Mucosa of rectum (tissue), 2 donors: Measurements from ENCODE around the gene SPATA13.
"Not testable (repeated sequence)": the region's sequence is repeated elsewhere in the genome, so short reads cannot be mapped to it uniquely, and the experiment has no call there.

Experiments used
- H3K27ac ChIP-seq, 2 donors: one replicate each; pipeline ENCODE4 v1.7.0; 2013; ENCODE audit warnings: inconsistent platforms in 2 of 2, low read depth in 2 of 2, low read length in 2 of 2
- H3K27me3 ChIP-seq, 2 donors: one replicate each; pipeline ENCODE4 v1.7.0; 2013; ENCODE audit warnings: low read length in 2 of 2; ENCODE audit not compliant: control insufficient read depth in 2 of 2, insufficient read depth in 2 of 2
- H3K36me3 ChIP-seq, 2 donors: one replicate each; pipeline ENCODE4 v1.7.0; 2013; ENCODE audit warnings: low read length in 2 of 2; ENCODE audit not compliant: control insufficient read depth in 2 of 2, insufficient read depth in 2 of 2
- H3K4me1 ChIP-seq, 2 donors: one replicate each; pipeline ENCODE4 v1.7.0; 2013; ENCODE audit warnings: low read length in 2 of 2, mild to moderate bottlenecking in 1 of 2; ENCODE audit not compliant: control insufficient read depth in 2 of 2, insufficient read depth in 2 of 2
- H3K4me3 ChIP-seq, 2 donors: one replicate each; pipeline ENCODE4 v1.7.0; 2013; ENCODE audit warnings: low read length in 2 of 2
- H3K9ac ChIP-seq, 2 donors: one replicate each; pipeline ENCODE4 v1.7.0; 2013; ENCODE audit warnings: low read length in 2 of 2, low read depth in 1 of 2, mild to moderate bottlenecking in 1 of 2
- H3K9me3 ChIP-seq, 2 donors: one replicate each; pipeline ENCODE4 v1.7.0; 2013; ENCODE audit warnings: low read length in 2 of 2; ENCODE audit not compliant: control insufficient read depth in 2 of 2
- donor health status: healthy.
- donor health status: Normal muscosa, but diverticular disease.

SPATA13 gene

GRCh38 chr13:24216779-24217178 lies 56.3 kb downstream of the SPATA13 start:
- not testable (repeated sequence) for H3K9me3 ChIP-seq

DNA sequence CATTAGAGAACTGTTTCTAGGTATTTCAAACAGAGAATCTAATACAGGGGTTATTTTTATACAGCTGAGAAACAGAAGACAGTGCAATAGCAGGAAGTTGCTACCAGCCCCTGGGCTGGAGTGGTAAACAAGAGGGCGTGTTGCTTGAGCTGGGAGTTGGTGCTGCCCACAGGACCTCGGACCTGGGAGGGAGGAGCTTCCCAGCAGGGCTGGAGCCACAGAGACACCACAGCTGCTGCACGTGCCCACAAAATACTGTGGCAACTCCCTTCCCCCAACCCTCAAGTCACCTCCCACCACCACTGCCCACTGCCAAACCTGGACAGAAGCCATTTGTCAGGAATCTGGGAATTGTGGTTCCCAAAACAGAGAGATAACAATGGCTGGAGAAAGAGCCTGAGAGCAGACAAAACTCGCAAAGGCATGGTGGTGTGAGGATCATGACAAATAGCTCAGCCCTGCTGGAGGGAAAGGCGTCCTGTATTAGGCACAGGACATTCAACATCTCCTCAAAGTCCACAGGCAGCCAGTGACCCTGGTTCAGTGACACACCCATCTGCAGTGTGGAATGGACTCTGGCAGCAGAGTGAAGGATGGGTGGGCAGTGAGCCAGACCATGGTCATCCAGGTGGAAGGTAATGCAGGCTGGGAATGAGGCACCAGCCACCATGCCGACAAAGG lies 57.2 kb downstream of the SPATA13 start:
- Histone ChIP-seq H3K36me3 (peaks cover 3 to 8% of the 10 kb centered on the region in 2 donors), H3K27me3 (no peaks in the 10 kb centered on the region), H3K9me3 (no peaks in the 10 kb centered on the region), H3K9ac (peak overlapping the region in 1 of 2 donors; percentile 0), H3K4me3 (peak overlapping the region in 1 of 2 donors; percentile 0), H3K27ac (peak overlapping the region; percentile 52 to 74), H3K4me1 (peaks cover 10 to 16% of the 10 kb centered on the region in 2 donors)

More at GRCh38 chr13:24216779-24217178, 56.3 kb downstream of the SPATA13 start:
- not testable (repeated sequence) for H3K4me3 ChIP-seq, H3K27me3 ChIP-seq, H3K36me3 ChIP-seq, H3K9ac ChIP-seq
- Histone ChIP-seq H3K27ac (peak overlapping the region; percentile 52 to 71), H3K4me1 (peaks cover 10 to 16% of the 10 kb centered on the region in 2 donors)

GRCh38 chr13:24218338-24218737 lies 57.8 kb downstream of the SPATA13 start:
- H3K4me1 ChIP-seq, result peaks cover 10 to 16% of the 10 kb centered on the region in 2 donors
- H3K27ac ChIP-seq, result peak overlapping the region; percentile 52 to 56
- no peaks in the 10 kb centered on the region for H3K27me3 ChIP-seq
- H3K36me3 ChIP-seq, result peaks cover 5 to 13% of the 10 kb centered on the region in 2 donors
- no peak overlapping the region for H3K4me3 ChIP-seq
- H3K9me3 ChIP-seq, result no peaks in the 10 kb centered on the region
- no peak overlapping the region for H3K9ac ChIP-seq

- Histone ChIP-seq H3K4me1 (peaks cover 10 to 16% of the 10 kb centered on the region in 2 donors), H3K9ac (no peak overlapping the region), H3K27me3 (no peaks in the 10 kb centered on the region), H3K4me3 (no peak overlapping the region), H3K36me3 (peaks cover 8 to 15% of the 10 kb centered on the region in 2 donors), H3K9me3 (no peaks in the 10 kb centered on the region), H3K27ac (no peak overlapping the region)
These were observed 58.5 kb downstream of the SPATA13 start for GRCh38 chr13:24218977-24219376.

- Histone ChIP-seq H3K36me3 (peaks cover 8 to 16% of the 10 kb centered on the region in 2 donors), H3K4me3 (no peak overlapping the region), H3K27ac (no peak overlapping the region), H3K4me1 (peaks cover 10 to 16% of the 10 kb centered on the region in 2 donors), H3K27me3 (no peaks in the 10 kb centered on the region), H3K9ac (no peak overlapping the region), H3K9me3 (no peaks in the 10 kb centered on the region)
These were observed 59.7 kb downstream of the SPATA13 start for GRCh38 chr13:24220086-24220703.

DNA sequence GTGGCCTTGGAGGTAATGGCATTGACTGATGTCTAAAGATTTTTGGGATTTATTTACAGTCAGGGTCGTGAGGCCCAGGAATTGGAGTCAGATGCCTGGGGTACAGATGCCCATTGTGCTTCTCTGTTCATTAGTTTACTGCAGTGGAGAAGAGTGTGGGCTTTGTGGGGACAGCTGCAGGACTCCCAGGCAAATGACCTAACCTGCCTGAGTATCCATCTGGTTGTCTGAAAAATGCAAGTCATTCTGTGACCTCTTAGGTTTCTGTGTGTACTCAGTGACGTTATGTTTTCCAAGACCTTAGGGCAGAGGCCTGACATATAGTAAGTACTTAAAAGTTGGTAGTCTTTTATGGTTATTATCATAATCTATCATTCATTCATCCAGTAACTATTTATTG lies 60.5 kb downstream of the SPATA13 start:
- Histone ChIP-seq H3K36me3 (peaks cover 8 to 22% of the 10 kb centered on the region in 2 donors), H3K9me3 (no peaks in the 10 kb centered on the region), H3K27ac (no peak overlapping the region), H3K27me3 (no peaks in the 10 kb centered on the region), H3K4me1 (peaks cover 10 to 11% of the 10 kb centered on the region in 2 donors), H3K9ac (no peak overlapping the region), H3K4me3 (no peak overlapping the region)

DNA sequence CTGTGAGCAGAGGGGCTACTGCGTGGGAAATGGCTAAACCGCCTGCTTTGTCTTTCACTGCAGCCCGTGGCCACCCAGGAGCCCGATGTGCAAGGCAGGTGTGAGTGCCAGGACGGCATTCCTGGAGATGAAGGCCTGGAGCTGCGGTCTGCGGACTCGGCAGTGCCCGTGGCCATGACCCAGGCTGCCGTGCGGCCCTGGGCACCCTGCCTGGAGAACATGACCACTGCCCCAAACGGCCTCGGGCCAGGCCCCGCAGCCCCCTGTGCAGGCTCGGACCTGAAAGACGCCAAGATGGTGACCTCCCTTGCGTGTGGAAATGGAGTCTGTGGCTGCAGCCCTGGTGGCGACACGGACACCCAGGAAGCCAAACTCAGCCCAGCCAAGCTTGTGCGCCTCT lies 62.2 kb downstream of the SPATA13 start:
- Histone ChIP-seq H3K4me3 (no peak overlapping the region), H3K27me3 (no peaks in the 10 kb centered on the region), H3K4me1 (peaks cover 6 to 8% of the 10 kb centered on the region in 2 donors), H3K27ac (no peak overlapping the region), H3K36me3 (peaks cover 8 to 24% of the 10 kb centered on the region in 2 donors), H3K9ac (no peak overlapping the region), H3K9me3 (no peaks in the 10 kb centered on the region)

DNA sequence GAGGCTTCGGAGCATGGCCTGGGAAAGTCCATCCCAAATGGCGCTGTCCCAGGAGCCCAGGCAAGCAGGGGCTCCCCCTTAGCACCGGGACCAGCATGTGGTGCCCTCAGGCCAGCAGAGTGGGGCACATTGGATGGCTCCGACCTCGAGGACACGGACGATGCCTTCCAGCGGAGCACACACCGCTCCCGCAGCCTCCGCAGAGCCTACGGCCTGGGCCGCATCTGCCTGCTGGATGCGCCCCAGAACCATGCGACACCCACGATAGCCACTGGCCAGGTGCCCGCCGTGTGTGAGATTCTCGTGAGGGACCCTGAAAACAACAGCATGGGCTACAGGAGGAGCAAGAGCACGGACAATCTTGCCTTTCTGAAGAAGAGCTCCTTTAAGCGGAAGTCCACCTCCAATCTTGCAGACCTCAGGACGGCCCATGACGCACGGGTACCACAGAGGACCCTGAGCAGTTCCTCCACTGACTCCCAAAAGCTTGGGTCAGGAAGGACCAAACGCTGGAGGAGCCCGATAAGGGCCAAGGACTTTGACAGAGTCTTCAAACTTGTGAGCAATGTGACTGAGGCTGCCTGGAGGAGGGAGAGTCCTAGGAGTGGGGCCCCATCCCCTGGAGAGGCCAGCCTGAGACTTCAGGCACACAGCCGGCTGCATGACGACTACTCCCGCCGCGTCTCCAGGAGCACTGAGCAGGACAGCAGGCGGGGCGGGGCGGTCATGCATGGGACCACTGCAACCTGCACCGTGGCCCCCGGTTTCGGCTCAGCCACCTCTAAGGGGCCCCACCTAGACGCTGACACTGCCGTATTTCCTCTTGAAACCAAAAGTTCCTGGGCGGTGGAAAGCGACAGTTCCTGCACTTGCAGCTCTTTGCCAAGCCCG lies 63.1 kb downstream of the SPATA13 start:
- Histone ChIP-seq H3K4me1 (no peaks in the 10 kb centered on the region), H3K9ac (no peak overlapping the region), H3K27ac (no peak overlapping the region), H3K9me3 (no peaks in the 10 kb centered on the region), H3K36me3 (peaks cover 8 to 24% of the 10 kb centered on the region in 2 donors), H3K4me3 (peak overlapping the region in 1 of 2 donors; percentile 37), H3K27me3 (no peaks in the 10 kb centered on the region)

DNA sequence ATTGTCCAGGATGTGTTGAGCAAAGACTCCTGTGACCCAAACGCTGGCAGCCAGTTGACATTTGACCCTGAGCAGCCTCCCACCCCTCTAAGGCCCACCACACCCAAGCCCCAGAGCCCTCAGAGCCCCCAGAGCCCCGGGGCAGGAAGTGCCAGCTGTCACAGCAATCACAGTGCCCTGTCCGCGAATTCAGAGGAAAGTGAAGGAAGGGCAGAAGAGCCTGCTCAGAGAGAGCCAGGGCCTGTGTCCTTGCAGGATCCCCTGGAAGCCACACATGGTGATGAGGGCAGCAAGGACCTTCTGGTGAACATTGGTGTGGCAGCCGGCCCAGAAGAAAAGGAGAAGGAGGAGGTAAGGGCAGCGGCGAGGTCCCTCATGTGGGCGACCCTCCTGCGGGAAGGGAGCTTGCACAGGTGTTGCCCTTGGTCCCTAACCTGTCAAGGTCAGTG lies 63.7 kb downstream of the SPATA13 start:
- H3K9me3 ChIP-seq, result no peaks in the 10 kb centered on the region
- H3K9ac ChIP-seq, result peak overlapping the region in 1 of 2 donors; percentile 32
- H3K27me3 ChIP-seq, result no peaks in the 10 kb centered on the region
- H3K4me3 ChIP-seq, result peak overlapping the region in 1 of 2 donors; percentile 37
- peaks cover 8 to 24% of the 10 kb centered on the region in 2 donors for H3K36me3 ChIP-seq
- no peak overlapping the region for H3K27ac ChIP-seq
- no peaks in the 10 kb centered on the region for H3K4me1 ChIP-seq
